ENCODE data around the gene MORC4. TPM values are rescaled to one million over a fixed set of nuclear protein-coding genes. Genes with fewer than 3 reads are reported as not detected.

Gene MORC4
- total RNA-seq = 10 to 100 TPM; 11.2 to 11.7 TPM

- intact Hi-C loops (cut with micrococcal nuclease) = loop anchor here (1.0 to 5.0 kb wide), 3 partner anchors 118 to 628 kb away; partner anchors contain the start of genes PRPS1 and RBM41
- H3K27me3 Mint-ChIP-seq (ENCODE audit: low read depth) = no peaks in the 10 kb centered on the region
- H3K4me3 Mint-ChIP-seq = peak within 1 kb of the TSS; percentile 72
- peaks cover 5% of the 10 kb centered on the region for H3K36me3 Mint-ChIP-seq (ENCODE audit: low read depth)
- H3K9me3 Mint-ChIP-seq = no peaks in the 10 kb centered on the region
- peak; percentile 79 for DNase-seq
- H3K27ac Mint-ChIP-seq = no peak within 1 kb of the TSS
- CTCF ChIA-PET = interaction anchor here (1.8 to 2.5 kb wide), 2 partner anchors 11 to 325 kb away, joined by 6 to 7 read pairs; no protein-coding TSS in a partner anchor
- H3K4me1 Mint-ChIP-seq (ENCODE audit: low read depth) = peaks cover 8% of the 10 kb centered on the region
Measured at GRCh38 chrX:107000013-107000515, at the start of gene MORC4. Gene MORC4 (minus strand): TSS chrX:107000212. CDS start chrX:106999969, 243 bp downstream.

DNA sequence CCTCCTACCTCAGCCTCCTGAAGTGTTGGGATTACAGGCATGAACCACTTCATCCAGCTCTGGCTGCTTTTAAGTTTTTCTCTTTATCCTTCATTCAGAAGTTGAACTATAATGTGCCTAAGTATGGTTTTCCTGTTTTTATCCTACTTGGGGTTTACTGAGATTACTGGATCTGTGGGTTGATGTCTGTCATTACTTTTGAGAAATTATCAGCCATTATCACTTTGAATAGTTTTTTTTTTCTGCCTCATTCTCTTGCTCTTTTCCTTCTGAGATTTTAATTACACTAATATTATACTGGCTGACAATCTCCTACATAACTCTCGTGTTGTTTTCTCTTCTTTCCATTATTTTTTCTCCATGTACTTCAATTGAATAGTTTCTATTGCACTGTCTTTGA, 47.6 kb upstream of the MORC4 start:
- Mint-ChIP-seq H3K4me1 (ENCODE audit: low read depth) (no peaks in the 10 kb centered on the region), H3K27me3 (ENCODE audit: low read depth) (peaks cover 2% of the 10 kb centered on the region), H3K36me3 (ENCODE audit: low read depth) (peaks cover 4% of the 10 kb centered on the region), H3K9me3 (peaks cover 3% of the 10 kb centered on the region), H3K4me3 (no peak overlapping the region), H3K27ac (no peak overlapping the region)
- intact Hi-C loops (cut with micrococcal nuclease) = no loop called here
- DNase-seq = no peak
- CTCF ChIA-PET = no interaction called here

DNA sequence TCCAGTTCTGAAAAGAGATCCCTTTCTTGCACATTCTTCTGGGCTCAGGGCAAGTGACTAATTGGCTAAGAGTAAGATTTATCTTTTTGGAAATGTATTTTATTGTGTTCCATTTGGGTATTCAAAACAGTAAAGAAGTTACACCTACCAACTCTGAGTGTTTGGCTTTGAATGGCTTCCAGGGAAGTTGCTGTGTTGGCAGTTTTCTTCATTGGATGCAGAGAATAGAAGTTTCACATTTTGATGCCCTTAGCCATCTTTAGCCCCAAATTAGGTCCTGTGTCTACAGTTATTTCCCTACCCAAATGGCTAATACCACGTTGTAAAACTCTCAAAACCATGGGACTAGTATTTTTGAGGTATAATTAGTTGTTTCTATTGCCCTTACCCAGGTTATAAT, 29.7 kb upstream of the MORC4 start:
- H3K36me3 Mint-ChIP-seq (ENCODE audit: low read depth) = no peaks in the 10 kb centered on the region
- intact Hi-C loops (cut with micrococcal nuclease) = loop anchor here (5.0 to 10.0 kb wide), 2 partner anchors 245 to 398 kb away; no protein-coding TSS in a partner anchor
- H3K27me3 Mint-ChIP-seq (ENCODE audit: low read depth) = no peaks in the 10 kb centered on the region
- CTCF ChIA-PET = no interaction called here
- no peak overlapping the region for H3K27ac Mint-ChIP-seq
- H3K4me3 Mint-ChIP-seq = no peak overlapping the region
- no peaks in the 10 kb centered on the region for H3K9me3 Mint-ChIP-seq
- H3K4me1 Mint-ChIP-seq (ENCODE audit: low read depth) = no peaks in the 10 kb centered on the region
- DNase-seq = no peak

DNA sequence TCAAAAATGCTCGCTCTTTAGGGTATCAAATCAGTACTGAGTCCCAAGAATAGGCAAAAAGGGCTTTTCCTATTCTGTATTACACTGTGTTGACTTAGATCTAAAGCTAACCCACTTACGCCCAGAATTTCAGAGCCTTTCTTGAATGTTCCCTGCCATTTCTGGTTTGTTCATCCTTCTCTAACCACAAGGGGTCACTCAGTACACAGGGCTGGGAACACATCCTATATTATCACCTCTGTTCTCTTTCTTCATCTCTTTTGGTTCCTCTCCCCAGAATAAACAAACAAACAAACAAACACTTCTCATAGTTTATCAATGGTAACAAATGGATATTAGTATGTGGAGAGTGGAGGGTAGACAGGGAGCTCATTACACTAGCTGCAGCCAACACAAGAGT, 25.5 kb upstream of the MORC4 start:
- H3K9me3 Mint-ChIP-seq = no peaks in the 10 kb centered on the region

DNA sequence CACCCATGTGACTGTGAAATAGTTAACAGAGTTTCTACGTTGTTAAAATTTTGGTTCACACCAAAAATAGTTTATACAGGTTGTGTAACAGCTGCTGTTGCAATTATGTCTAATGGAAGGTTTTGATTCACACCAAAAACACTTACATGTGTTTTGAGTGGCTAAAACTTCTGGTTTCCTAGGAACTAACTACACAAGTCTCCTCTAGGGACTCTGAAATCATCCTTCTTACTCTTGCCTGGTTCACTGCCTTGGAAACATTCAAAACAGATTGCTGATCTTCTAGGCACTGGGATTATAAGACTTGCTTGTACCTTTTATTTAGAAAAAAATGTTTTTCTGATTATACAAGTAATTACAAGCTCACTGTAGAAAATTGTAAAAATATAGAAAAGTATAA, 14.9 kb upstream of the MORC4 start:
- Mint-ChIP-seq H3K36me3 (ENCODE audit: low read depth) (no peaks in the 10 kb centered on the region), H3K4me3 (no peak overlapping the region), H3K4me1 (ENCODE audit: low read depth) (no peaks in the 10 kb centered on the region), H3K27me3 (ENCODE audit: low read depth) (no peaks in the 10 kb centered on the region), H3K27ac (no peak overlapping the region), H3K9me3 (no peaks in the 10 kb centered on the region)
- DNase-seq = no peak
- intact Hi-C loops (cut with micrococcal nuclease) = no loop called here
- CTCF ChIA-PET = no interaction called here

More for the DNA sequence above, 25.5 kb upstream of the MORC4 start:
- intact Hi-C loops (cut with micrococcal nuclease) = loop anchor here (1.0 to 10.0 kb wide), 4 partner anchors 249 to 751 kb away; partner anchors contain the start of gene NCBP2L
- CTCF ChIA-PET = interaction anchor here (1.4 kb wide), 1 partner anchor 299 kb away, joined by 5 read pairs; no protein-coding TSS in a partner anchor
- H3K27ac Mint-ChIP-seq = no peak overlapping the region
- H3K4me1 Mint-ChIP-seq (ENCODE audit: low read depth) = no peaks in the 10 kb centered on the region
- DNase-seq = no peak
- no peaks in the 10 kb centered on the region for H3K36me3 Mint-ChIP-seq (ENCODE audit: low read depth)
- no peak overlapping the region for H3K4me3 Mint-ChIP-seq
- no peaks in the 10 kb centered on the region for H3K27me3 Mint-ChIP-seq (ENCODE audit: low read depth)

GRCh38 chrX:107008034-107008433, 8.0 kb upstream of the MORC4 start:
- DNase-seq = no peak
- CTCF ChIA-PET = no interaction called here
- no peak overlapping the region for H3K4me3 Mint-ChIP-seq
- no peaks in the 10 kb centered on the region for H3K27me3 Mint-ChIP-seq (ENCODE audit: low read depth)
- H3K4me1 Mint-ChIP-seq (ENCODE audit: low read depth) = no peaks in the 10 kb centered on the region
- intact Hi-C loops (cut with micrococcal nuclease) = no loop called here
- H3K9me3 Mint-ChIP-seq = no peaks in the 10 kb centered on the region
- H3K27ac Mint-ChIP-seq = no peak overlapping the region
- H3K36me3 Mint-ChIP-seq (ENCODE audit: low read depth) = no peaks in the 10 kb centered on the region

DNA sequence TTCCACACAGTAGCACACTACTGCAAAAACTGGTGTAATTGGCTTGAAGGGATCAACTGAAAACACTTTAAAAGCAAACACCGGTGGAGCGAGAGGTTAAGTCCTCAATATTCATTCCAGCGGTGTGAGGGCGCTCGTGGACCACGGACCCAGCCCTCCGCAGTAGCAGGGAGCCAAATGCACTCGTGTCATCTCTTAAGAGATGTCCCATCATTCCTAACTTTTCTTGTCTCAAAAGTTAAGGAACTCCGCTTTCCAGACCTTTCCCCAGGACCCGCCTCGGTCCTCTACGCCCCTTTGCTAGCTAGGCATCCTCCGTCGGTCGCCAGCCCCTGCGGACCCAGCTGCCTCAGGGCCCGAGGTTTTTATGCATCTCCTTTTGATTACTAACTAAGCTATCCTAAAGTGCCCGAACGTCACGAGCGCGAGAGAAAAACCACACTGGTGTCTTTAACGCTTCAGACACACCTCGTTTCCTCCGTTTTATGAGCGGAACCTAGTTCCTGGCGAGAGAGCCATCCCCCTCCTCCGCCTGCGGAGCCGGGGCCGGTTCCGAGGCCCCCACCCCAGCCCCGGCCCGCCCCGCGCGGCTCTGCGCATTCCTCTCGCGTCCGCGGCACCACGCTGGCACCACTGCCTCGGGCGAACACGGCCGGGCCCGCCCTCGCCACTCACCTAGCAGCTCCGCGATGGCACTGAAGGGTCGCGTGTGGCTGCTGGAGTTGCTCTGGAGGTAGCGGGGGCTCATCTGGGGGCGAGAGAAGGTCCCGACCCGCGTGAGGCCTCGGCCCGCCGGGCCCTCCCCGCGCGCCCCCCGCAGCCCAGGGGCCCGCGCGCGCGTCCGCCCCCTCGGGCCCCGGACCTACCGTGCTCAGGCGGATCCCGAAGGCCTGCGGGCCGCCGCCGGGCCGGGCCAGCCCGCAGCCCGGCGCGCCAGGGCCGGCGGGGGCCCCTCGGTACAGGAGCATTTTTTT, 723 bp downstream of the MORC4 start:
- CTCF ChIA-PET = interaction anchor here (0.8 to 2.5 kb wide), 5 partner anchors 11 to 326 kb away, joined by 3 to 7 read pairs (median 3); no protein-coding TSS in a partner anchor
- H3K4me3 Mint-ChIP-seq = peak overlapping the region; percentile 72
- intact Hi-C loops (cut with micrococcal nuclease) = loop anchor here (1.0 to 10.0 kb wide), 9 partner anchors 100 to 778 kb away; partner anchors contain the start of genes DNAAF6, NCBP2L and NUP62CL
- no peaks in the 10 kb centered on the region for H3K9me3 Mint-ChIP-seq
- no peak overlapping the region for H3K27ac Mint-ChIP-seq
- no peaks in the 10 kb centered on the region for H3K27me3 Mint-ChIP-seq (ENCODE audit: low read depth)
- H3K4me1 Mint-ChIP-seq (ENCODE audit: low read depth) = peaks cover 8% of the 10 kb centered on the region
- H3K36me3 Mint-ChIP-seq (ENCODE audit: low read depth) = peaks cover 5% of the 10 kb centered on the region
- peak; percentile 63 for DNase-seq

DNA sequence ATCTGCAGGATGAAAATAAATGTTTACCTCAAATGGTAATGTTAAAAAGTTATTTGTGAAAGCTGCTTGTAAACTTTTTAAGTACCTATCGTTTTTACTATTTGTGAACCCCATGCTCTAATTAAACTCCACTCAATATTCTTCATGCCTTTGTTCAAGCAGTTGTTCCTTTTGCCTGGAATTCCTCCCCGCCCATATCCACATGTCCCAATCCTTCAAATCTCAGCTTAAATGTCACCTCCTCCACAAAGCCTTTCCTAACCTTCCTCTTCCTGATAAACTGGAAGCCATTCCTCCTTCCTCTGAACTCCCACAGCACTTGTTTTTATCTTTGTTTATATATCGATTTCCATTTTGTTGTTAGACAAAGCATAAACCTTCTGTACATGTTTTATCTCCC, 2.4 kb downstream of the MORC4 start:
- Mint-ChIP-seq H3K9me3 (no peaks in the 10 kb centered on the region), H3K4me1 (ENCODE audit: low read depth) (peaks cover 8% of the 10 kb centered on the region), H3K27ac (no peak overlapping the region), H3K4me3 (no peak overlapping the region), H3K27me3 (ENCODE audit: low read depth) (no peaks in the 10 kb centered on the region), H3K36me3 (ENCODE audit: low read depth) (peaks cover 5% of the 10 kb centered on the region)
- intact Hi-C loops (cut with micrococcal nuclease) = loop anchor here (2.0 to 10.0 kb wide), 6 partner anchors 99 to 537 kb away; partner anchors contain the start of genes DNAAF6 and NUP62CL
- CTCF ChIA-PET = interaction anchor here (0.6 kb wide), 1 partner anchor 75 kb away, joined by 3 read pairs; no protein-coding TSS in a partner anchor
- no peak for DNase-seq

- Mint-ChIP-seq H3K27me3 (ENCODE audit: low read depth) (no peaks in the 10 kb centered on the region), H3K4me1 (ENCODE audit: low read depth) (peaks cover 8% of the 10 kb centered on the region), H3K36me3 (ENCODE audit: low read depth) (peaks cover 5% of the 10 kb centered on the region), H3K27ac (no peak overlapping the region), H3K4me3 (no peak overlapping the region), H3K9me3 (no peaks in the 10 kb centered on the region)
- intact Hi-C loops (cut with micrococcal nuclease) = loop anchor here (5.0 to 10.0 kb wide), 3 partner anchors 457 to 539 kb away; no protein-coding TSS in a partner anchor
- CTCF ChIA-PET = no interaction called here
- no peak for DNase-seq
Measured at GRCh38 chrX:106995678-106996077, 4.3 kb downstream of the MORC4 start.

GRCh38 chrX:106987488-106987887, 12.5 kb downstream of the MORC4 start:
- Mint-ChIP-seq H3K4me3 (no peak overlapping the region), H3K27ac (no peak overlapping the region), H3K27me3 (ENCODE audit: low read depth) (no peaks in the 10 kb centered on the region), H3K36me3 (ENCODE audit: low read depth) (no peaks in the 10 kb centered on the region), H3K4me1 (ENCODE audit: low read depth) (peaks cover 10% of the 10 kb centered on the region), H3K9me3 (no peaks in the 10 kb centered on the region)
- CTCF ChIA-PET = interaction anchor here (2.0 kb wide), 1 partner anchor 12 kb away, joined by 6 read pairs; no protein-coding TSS in a partner anchor
- no peak for DNase-seq
- intact Hi-C loops (cut with micrococcal nuclease) = no loop called here

GRCh38 chrX:106980952-106981626, 18.9 kb downstream of the MORC4 start:
- H3K9me3 Mint-ChIP-seq = no peaks in the 10 kb centered on the region
- H3K4me1 Mint-ChIP-seq (ENCODE audit: low read depth) = no peaks in the 10 kb centered on the region
- no peak overlapping the region for H3K27ac Mint-ChIP-seq
- H3K27me3 Mint-ChIP-seq (ENCODE audit: low read depth) = no peaks in the 10 kb centered on the region
- CTCF ChIA-PET = no interaction called here
- peaks cover 3% of the 10 kb centered on the region for H3K36me3 Mint-ChIP-seq (ENCODE audit: low read depth)
- H3K4me3 Mint-ChIP-seq = no peak overlapping the region
- intact Hi-C loops (cut with micrococcal nuclease) = no loop called here
- DNase-seq = no peak

GRCh38 chrX:106976416-106976815, 23.6 kb downstream of the MORC4 start:
- intact Hi-C loops (cut with micrococcal nuclease) = no loop called here
- H3K4me3 Mint-ChIP-seq = no peak overlapping the region
- CTCF ChIA-PET = no interaction called here
- H3K36me3 Mint-ChIP-seq (ENCODE audit: low read depth) = peaks cover 18% of the 10 kb centered on the region
- no peak overlapping the region for H3K27ac Mint-ChIP-seq
- no peaks in the 10 kb centered on the region for H3K27me3 Mint-ChIP-seq (ENCODE audit: low read depth)
- DNase-seq = no peak
- H3K4me1 Mint-ChIP-seq (ENCODE audit: low read depth) = no peaks in the 10 kb centered on the region
- H3K9me3 Mint-ChIP-seq = no peaks in the 10 kb centered on the region

All from activated naive CD4-positive, alpha-beta T cell treated with anti-CD3 and anti-CD28 coated beads for 36 hours (primary cell).